ENCODE measurements around the gene ZBTB16.

DNA sequence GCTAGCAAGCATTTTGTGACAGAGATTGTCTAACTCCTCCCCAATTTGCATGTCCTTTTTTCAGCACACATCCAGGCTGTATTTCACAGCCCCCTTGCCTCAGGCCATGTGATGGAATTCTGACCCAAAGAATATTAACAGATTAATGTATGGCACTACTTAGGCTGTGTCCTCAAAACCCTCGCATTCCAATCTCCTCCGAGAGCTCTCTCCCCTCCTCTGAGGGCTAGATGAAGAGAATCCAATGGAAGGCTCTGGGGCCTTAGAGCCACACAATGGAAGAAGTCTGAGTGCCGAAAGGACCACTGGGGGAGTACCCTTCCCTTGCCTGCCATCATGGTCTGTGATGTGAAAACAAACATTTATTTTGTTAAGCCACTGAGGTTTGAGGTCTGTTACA lies 223.0 kb downstream of the ZBTB16 start:
- TF ChIP-seq, protein P1, sequence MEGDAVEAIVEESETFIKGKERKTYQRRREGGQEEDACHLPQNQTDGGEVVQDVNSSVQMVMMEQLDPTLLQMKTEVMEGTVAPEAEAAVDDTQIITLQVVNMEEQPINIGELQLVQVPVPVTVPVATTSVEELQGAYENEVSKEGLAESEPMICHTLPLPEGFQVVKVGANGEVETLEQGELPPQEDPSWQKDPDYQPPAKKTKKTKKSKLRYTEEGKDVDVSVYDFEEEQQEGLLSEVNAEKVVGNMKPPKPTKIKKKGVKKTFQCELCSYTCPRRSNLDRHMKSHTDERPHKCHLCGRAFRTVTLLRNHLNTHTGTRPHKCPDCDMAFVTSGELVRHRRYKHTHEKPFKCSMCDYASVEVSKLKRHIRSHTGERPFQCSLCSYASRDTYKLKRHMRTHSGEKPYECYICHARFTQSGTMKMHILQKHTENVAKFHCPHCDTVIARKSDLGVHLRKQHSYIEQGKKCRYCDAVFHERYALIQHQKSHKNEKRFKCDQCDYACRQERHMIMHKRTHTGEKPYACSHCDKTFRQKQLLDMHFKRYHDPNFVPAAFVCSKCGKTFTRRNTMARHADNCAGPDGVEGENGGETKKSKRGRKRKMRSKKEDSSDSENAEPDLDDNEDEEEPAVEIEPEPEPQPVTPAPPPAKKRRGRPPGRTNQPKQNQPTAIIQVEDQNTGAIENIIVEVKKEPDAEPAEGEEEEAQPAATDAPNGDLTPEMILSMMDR (IDR thresholded peaks at IDR 0.05; ENCODE audit: low read length), result no peak
- no peak for TF ChIP-seq EZH2phosphoT487 (IDR thresholded peaks at IDR 0.05; ENCODE audit: low read length)

Measured in MM.1S (cell line).